Activated T-helper 1 cell treated with anti-CD3 and anti-CD28 coated beads, Interleukin-12 subunit alpha, Interleukin-12 subunit beta, Interleukin-2, Interleukin-4 antibody, amounts not matched to agents 30 ng/mL and 10 ng/mL and 1 ng/mL, durations not matched to agents 14 hours and 24 hours and 36 hours (primary cell): ENCODE results near the gene CTSW. TPM values are rescaled to one million over a fixed set of nuclear protein-coding genes. Genes with fewer than 3 reads are reported as not detected.

ENCODE experiments used
- DNase-seq: peaks from one replicate; pipeline ENCODE4 v3.0.0; 2021; ENCODE audit warnings: low spot score
- H3K27ac Mint-ChIP-seq: one replicate; pipeline ENCODE4 v1.8.0; 2021; ENCODE audit warnings: mild to moderate bottlenecking, mixed read lengths
- H3K27me3 Mint-ChIP-seq: one replicate; pipeline ENCODE4 v1.8.0; 2022; ENCODE audit warnings: mild to moderate bottlenecking, moderate library complexity, mixed read lengths; ENCODE audit not compliant: insufficient read depth
- H3K36me3 Mint-ChIP-seq: one replicate; pipeline ENCODE4 v1.8.0; 2021; ENCODE audit warnings: low read depth, mixed read lengths
- H3K4me1 Mint-ChIP-seq: one replicate; pipeline ENCODE4 v1.8.0; 2021; ENCODE audit warnings: low read depth, mixed read lengths
- H3K4me3 Mint-ChIP-seq: one replicate; pipeline ENCODE4 v1.8.0; 2021; ENCODE audit warnings: mild to moderate bottlenecking, moderate library complexity, mixed read lengths
- H3K9me3 Mint-ChIP-seq: one replicate; pipeline ENCODE4 v1.8.0; 2021; ENCODE audit warnings: mixed read lengths
- intact Hi-C: fragments of 100-400 bp; cut with micrococcal nuclease; formaldehyde crosslinking; loops from one replicate; pipeline ENCODE4 v1.15.1; 2024
- total RNA-seq: library from RNA; stranded (reverse); gene quantifications from 2 replicates; pipeline ENCODE4 v1.2.3, GENCODE V29; 2022

The CTSW gene
- total RNA-seq, 1 donor from 2014 or later: 7.4 TPM

DNA sequence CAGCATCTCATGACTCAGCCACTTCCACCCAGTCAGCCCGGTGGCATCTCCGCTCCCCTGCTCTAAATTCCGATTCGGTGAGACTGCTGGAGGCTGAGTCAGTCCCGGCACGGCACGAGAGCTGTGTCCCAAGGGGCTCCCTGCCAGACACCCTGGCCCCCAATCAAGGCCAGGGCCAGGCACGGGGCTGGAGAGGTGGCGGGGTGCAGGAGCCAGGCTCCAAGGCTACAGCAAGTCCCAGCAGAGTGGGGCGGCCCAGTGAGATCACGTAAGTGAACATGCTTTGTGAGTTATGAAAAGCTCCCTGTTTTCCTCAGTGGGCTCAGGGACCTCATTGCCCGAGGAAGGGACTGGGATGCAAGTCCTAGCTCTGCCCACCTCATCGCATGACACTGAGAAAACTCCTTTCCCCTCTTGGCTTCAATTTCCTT is 36.2 kb downstream of the CTSW start:
- no peak overlapping the region for H3K27ac Mint-ChIP-seq
- peaks cover 17% of the 10 kb centered on the region for H3K4me1 Mint-ChIP-seq
- intact Hi-C loops: no loop called here
- H3K27me3 Mint-ChIP-seq: no peaks in the 10 kb centered on the region
- H3K36me3 Mint-ChIP-seq: peaks cover 15% of the 10 kb centered on the region
- no peak for DNase-seq
- no peak overlapping the region for H3K4me3 Mint-ChIP-seq
- H3K9me3 Mint-ChIP-seq: no peaks in the 10 kb centered on the region

DNA sequence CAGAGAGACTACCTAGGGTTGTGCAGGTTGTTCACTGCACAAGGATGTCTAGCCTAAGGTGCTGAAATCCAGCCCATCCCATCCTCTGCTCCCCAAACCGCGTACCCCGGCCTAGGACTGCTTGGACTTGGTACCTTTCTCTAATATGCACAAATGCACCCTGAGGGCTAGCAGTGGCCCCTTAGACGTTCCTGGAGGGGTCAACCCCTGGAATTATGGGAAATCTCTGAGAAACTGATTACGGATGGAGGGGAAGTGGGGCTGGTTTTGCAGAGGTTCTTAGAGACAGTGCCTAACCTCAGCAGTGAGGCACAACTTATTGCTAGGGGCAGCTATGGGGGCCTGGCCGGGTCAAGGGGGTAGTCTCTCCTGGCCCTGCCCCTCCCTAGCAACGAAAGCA is 36.8 kb downstream of the CTSW start:
- DNase-seq: no peak
- Mint-ChIP-seq H3K36me3 (peaks cover 15% of the 10 kb centered on the region), H3K4me1 (peaks cover 17% of the 10 kb centered on the region), H3K4me3 (peak overlapping the region; percentile 88), H3K9me3 (no peaks in the 10 kb centered on the region), H3K27me3 (no peaks in the 10 kb centered on the region), H3K27ac (no peak overlapping the region)
- intact Hi-C loops: no loop called here

DNA sequence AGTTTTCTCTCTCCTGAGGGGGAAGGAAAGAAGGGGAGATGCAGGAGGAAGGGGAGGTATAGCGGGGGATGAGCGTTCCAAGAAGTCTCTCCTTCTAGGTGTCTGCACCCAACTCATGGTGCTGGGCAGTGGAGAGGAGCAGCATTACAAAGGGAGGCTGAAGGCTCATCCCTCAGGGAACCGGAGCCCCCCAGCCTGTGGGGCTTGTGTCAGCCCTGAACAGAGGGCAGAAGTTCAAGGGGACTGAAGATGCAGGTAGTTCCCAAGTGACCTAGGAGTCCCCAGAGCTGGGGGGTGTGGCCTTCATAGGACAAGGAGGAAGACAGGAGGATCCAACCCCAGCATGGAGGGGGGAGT is 37.4 kb downstream of the CTSW start:
- Mint-ChIP-seq H3K27me3 (no peaks in the 10 kb centered on the region), H3K36me3 (peaks cover 16% of the 10 kb centered on the region)

GRCh38 chr11:65917434-65918210 is 38.0 kb downstream of the CTSW start:
- Mint-ChIP-seq H3K36me3 (peaks cover 22% of the 10 kb centered on the region), H3K4me3 (peak overlapping the region; percentile 88), H3K9me3 (no peaks in the 10 kb centered on the region), H3K27me3 (no peaks in the 10 kb centered on the region), H3K27ac (peak overlapping the region; percentile 84), H3K4me1 (peaks cover 17% of the 10 kb centered on the region)
- intact Hi-C loops: no loop called here
- no peak for DNase-seq

More for the DNA sequence above, 37.4 kb downstream of the CTSW start:
- H3K27ac Mint-ChIP-seq: peak overlapping the region; percentile 40
- no peak for DNase-seq
- H3K4me1 Mint-ChIP-seq: peaks cover 17% of the 10 kb centered on the region
- intact Hi-C loops: no loop called here
- peak overlapping the region; percentile 88 for H3K4me3 Mint-ChIP-seq
- H3K9me3 Mint-ChIP-seq: no peaks in the 10 kb centered on the region

DNA sequence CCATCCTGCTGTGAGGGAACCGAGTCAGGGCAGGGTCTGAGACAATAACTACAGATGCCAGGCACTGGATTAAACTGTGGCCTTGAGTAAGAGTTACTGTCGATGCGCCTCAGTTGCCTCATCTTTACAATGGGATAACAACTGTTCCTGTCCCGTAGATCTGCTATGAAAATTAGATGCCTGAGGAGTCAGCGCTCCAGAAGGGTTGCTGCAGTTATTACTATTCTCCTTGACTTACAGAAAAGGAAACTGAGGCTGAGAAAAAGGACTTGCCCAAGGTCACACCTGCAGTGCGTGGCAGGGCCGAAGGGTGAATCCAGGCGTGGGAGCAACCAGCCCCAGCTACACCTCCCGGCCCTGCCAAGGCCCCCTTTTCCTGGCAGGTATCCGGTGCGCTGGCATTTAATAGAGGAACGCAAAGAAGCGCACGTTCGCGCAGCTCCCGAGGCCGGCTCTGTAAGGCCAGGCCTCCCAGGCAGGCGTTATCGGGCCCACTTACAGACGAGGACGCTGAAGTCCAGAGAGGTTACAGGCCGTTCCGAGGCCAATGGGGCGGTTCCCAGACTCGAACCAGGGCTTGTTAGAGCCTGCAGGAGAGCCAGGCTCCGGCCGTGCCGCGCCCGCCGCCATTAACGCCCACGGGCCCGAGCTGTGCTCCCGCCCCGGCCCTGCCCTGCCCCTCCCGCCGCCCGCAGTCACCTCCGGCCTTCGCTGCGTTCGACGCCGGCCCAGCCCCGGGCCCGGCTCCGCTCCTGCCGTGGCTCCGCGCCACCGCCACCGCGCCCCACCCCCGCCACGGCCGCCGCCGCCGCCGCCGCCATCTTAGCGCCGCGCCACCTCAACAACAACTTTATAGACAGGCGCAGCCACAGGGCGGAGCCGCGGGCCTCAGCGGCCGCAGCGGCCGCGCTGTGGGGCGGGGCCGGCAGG is 38.8 kb downstream of the CTSW start, which contains the start of gene C11orf68:
TSS of gene C11orf68 (minus strand) at position 852 of the 930 bp plus-strand sequence. CDS start at position 821, 31 bp downstream.
- H3K27me3 Mint-ChIP-seq: no peaks in the 10 kb centered on the region
- DNase-seq: no peak
- intact Hi-C loops: loop anchor here (1.0 kb wide), 10 partner anchors 10 to 303 kb away; partner anchors contain the start of genes BANF1, CCDC85B, EIF1AD and FOSL1
- peak within 1 kb of the TSS; percentile 84 for H3K27ac Mint-ChIP-seq
- H3K4me3 Mint-ChIP-seq: peak within 1 kb of the TSS; percentile 94
- H3K4me1 Mint-ChIP-seq: peaks cover 17% of the 10 kb centered on the region
- peaks cover 30% of the 10 kb centered on the region for H3K36me3 Mint-ChIP-seq
- no peaks in the 10 kb centered on the region for H3K9me3 Mint-ChIP-seq

DNA sequence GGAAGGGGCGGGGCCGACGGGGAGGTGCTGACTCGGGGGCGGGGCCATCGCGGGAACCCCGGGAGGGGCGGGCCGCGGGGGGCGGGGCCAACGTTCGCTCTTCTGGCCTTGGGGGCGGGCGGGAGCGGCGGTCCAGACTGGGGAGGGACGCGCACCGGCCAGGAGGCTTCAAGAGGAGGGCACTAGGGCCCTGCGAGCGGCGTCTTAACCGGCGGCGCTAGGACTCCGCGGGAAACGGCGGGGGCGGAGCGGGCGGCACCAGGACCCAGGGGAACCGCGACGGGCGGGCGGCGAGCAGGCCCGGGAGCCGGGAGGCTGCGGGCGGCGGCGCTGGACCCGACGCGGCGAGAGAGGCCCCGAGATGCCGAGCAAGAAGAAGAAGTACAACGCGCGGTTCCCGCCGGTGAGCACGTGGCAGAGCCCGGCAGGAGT is 39.5 kb downstream of the CTSW start, which contains the start of gene DRAP1:
TSS of gene DRAP1 (plus strand) at position 286 of the 432 bp plus-strand sequence. CDS start at position 362, 76 bp downstream.
- Mint-ChIP-seq H3K27me3 (no peaks in the 10 kb centered on the region), H3K4me1 (peaks cover 17% of the 10 kb centered on the region), H3K27ac (peak within 1 kb of the TSS; percentile 84), H3K9me3 (no peaks in the 10 kb centered on the region), H3K4me3 (peak within 1 kb of the TSS; percentile 94), H3K36me3 (peaks cover 32% of the 10 kb centered on the region)
- peak; percentile 97 for DNase-seq
- intact Hi-C loops: loop anchor here (1.0 kb wide), 10 partner anchors 9 to 304 kb away; partner anchors contain the start of genes BANF1, CCDC85B, EIF1AD and FOSL1

GRCh38 chr11:65919573-65920371 is 40.1 kb downstream of the CTSW start:
- Mint-ChIP-seq H3K4me3 (peak overlapping the region; percentile 94), H3K4me1 (peaks cover 17% of the 10 kb centered on the region), H3K27me3 (no peaks in the 10 kb centered on the region), H3K36me3 (peaks cover 34% of the 10 kb centered on the region), H3K27ac (peak overlapping the region; percentile 83), H3K9me3 (no peaks in the 10 kb centered on the region)
- no peak for DNase-seq
- intact Hi-C loops: loop anchor here (1.0 kb wide), 10 partner anchors 9 to 304 kb away; partner anchors contain the start of genes BANF1, CCDC85B, EIF1AD and FOSL1

GRCh38 chr11:65920372-65920802 is 40.8 kb downstream of the CTSW start:
- H3K27ac Mint-ChIP-seq: peak overlapping the region; percentile 83
- H3K9me3 Mint-ChIP-seq: no peaks in the 10 kb centered on the region
- H3K36me3 Mint-ChIP-seq: peaks cover 31% of the 10 kb centered on the region
- no peak for DNase-seq
- intact Hi-C loops: no loop called here
- no peaks in the 10 kb centered on the region for H3K27me3 Mint-ChIP-seq
- H3K4me3 Mint-ChIP-seq: peak overlapping the region; percentile 94
- H3K4me1 Mint-ChIP-seq: peaks cover 17% of the 10 kb centered on the region

- Mint-ChIP-seq H3K4me3 (peak overlapping the region; percentile 94), H3K27me3 (no peaks in the 10 kb centered on the region), H3K9me3 (no peaks in the 10 kb centered on the region), H3K27ac (no peak overlapping the region), H3K36me3 (peaks cover 31% of the 10 kb centered on the region), H3K4me1 (peaks cover 17% of the 10 kb centered on the region)
- no peak for DNase-seq
- intact Hi-C loops: no loop called here
Observed at GRCh38 chr11:65921033-65921555, 41.5 kb downstream of the CTSW start.

DNA sequence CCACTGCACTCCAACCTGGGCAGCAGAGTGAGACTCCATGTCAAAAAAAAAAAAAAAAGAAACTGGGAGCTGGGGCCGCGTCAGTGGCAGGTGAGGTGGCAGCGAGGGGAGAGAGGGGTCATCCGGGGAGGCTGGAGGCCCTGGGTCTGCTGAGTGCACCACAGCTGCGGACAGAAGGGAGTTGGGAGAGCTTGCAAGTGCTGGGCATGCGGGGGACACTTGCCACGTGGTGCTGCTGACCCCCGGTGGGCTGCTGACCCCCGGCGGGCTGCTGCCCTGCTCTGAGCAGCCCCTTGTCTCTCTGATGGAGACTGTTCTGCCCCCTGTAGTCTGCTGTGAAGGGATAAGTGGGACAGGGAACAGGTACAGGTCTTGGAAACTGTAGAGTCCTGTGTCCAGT is 42.2 kb downstream of the CTSW start:
- H3K36me3 Mint-ChIP-seq: peaks cover 26% of the 10 kb centered on the region
- intact Hi-C loops: no loop called here
- no peaks in the 10 kb centered on the region for H3K9me3 Mint-ChIP-seq
- no peaks in the 10 kb centered on the region for H3K27me3 Mint-ChIP-seq
- H3K4me3 Mint-ChIP-seq: peak overlapping the region; percentile 34
- H3K27ac Mint-ChIP-seq: peak overlapping the region; percentile 9
- no peak for DNase-seq
- peaks cover 10% of the 10 kb centered on the region for H3K4me1 Mint-ChIP-seq

DNA sequence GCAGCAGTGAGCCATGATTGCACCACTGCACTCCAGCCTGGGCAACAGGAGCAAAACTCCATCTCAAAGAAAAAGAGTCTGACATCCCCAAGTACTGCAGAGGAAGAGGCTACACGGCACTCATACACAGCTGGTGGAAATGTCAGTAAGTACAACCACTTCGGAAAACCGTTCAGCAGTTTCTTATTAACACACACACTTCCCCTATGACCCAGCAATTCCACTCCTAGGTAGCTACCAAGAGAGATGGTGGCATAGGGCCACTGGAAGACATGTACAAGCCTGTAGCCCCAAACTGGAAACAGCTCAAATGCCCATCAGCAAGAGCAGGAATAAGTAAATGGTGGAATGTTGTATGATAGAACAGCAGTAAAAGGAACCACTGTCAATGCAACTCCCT is 42.9 kb downstream of the CTSW start:
- Mint-ChIP-seq H3K9me3 (no peaks in the 10 kb centered on the region), H3K4me3 (peak overlapping the region; percentile 34), H3K27ac (no peak overlapping the region), H3K27me3 (no peaks in the 10 kb centered on the region), H3K4me1 (peaks cover 12% of the 10 kb centered on the region), H3K36me3 (peaks cover 22% of the 10 kb centered on the region)
- no peak for DNase-seq
- intact Hi-C loops: no loop called here

DNA sequence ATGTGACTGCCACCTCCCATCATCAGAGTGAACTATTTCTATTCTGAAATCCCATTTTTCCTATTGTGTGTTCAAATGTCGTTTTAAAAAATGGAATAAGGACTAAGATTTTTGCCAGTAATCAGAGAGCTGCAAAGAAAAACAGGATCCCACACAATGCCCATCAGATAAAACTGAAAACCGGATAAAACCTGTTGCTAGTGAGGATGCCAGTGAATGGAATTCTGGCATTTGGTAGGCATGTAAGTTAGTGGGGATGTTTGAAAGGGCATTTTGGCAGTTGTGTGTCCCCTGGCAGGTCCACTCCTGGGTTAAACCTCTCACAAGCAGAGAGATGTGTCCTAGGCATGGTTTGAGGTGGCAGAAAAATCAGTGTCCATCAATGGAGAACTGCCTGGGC is 45.8 kb downstream of the CTSW start:
- no peak overlapping the region for H3K27ac Mint-ChIP-seq
- peaks cover 26% of the 10 kb centered on the region for H3K4me1 Mint-ChIP-seq
- H3K36me3 Mint-ChIP-seq: peaks cover 19% of the 10 kb centered on the region
- H3K27me3 Mint-ChIP-seq: no peaks in the 10 kb centered on the region
- no peak for DNase-seq
- intact Hi-C loops: no loop called here
- no peak overlapping the region for H3K4me3 Mint-ChIP-seq
- no peaks in the 10 kb centered on the region for H3K9me3 Mint-ChIP-seq
